DND-41 (cell line): Measurements from ENCODE around the gene NPR3.

Source experiments
- CTCF ChIP-seq: IDR thresholded peaks from 2 replicates; pipeline ENCODE4 v1.5.1; 2012; ENCODE audit warnings: borderline replicate concordance, low read length, moderate library complexity, mild to moderate bottlenecking; ENCODE audit not compliant: poor library complexity, severe bottlenecking; ENCODE audit errors: extremely low read depth
- EZH2 ChIP-seq: IDR thresholded peaks from 3 replicates; pipeline ENCODE4 v1.6.1; 2012; ENCODE audit warnings: borderline replicate concordance, low read depth, mild to moderate bottlenecking, moderate library complexity, low read length, inconsistent platforms; ENCODE audit not compliant: severe bottlenecking

- no peak for TF ChIP-seq CTCF
- no peak for TF ChIP-seq EZH2
These were observed 24.2 kb upstream of the NPR3 start for GRCh38 chr5:32686799-32687498.
